HG03342 (cell line): Measurements from ENCODE around the gene COL1A1.

ENCODE experiments used
- ATAC-seq: cut with Tn5 transposase; IDR thresholded peaks from one replicate; pipeline ENCODE4 v1.9.1; 2021; ENCODE audit warnings: mild to moderate bottlenecking, moderate library complexity; ENCODE audit not compliant: unreplicated experiment

Gene COL1A1

DNA sequence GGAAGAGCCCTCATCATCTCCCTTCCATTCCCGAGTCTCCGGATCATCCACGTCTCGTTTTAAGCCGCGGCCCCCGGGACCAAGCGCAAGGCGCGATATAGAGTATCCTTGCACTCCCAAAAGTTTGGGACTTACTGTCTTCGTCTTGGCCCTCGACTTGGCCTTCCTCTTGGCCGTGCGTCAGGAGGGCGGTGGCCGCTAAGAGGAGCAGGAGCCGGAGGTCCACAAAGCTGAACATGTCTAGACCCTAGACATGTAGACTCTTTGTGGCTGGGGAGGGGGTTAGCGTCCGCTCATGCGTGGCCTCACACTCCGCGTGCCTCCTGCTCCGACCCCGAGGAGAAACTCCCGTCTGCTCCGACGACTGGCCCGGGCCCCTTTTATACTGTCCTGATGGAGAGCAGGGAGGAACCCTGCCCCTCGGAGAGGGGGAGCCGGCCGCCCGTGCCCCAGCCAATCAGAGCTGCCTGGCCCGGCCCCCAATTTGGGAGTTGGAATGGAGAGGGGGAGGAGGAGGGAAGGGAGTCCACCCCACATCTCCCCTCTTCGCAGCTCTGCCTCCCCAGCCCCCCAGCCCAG is at the start of gene COL1A1:
Gene COL1A1 (minus strand): TSS at position 356 of the 579 bp plus-strand sequence. CDS start 118 bp downstream, at position 238.
- ATAC-seq: no peak

GRCh38 chr17:50248255-50248654 is 46.8 kb upstream of the COL1A1 start:
- no peak for ATAC-seq

DNA sequence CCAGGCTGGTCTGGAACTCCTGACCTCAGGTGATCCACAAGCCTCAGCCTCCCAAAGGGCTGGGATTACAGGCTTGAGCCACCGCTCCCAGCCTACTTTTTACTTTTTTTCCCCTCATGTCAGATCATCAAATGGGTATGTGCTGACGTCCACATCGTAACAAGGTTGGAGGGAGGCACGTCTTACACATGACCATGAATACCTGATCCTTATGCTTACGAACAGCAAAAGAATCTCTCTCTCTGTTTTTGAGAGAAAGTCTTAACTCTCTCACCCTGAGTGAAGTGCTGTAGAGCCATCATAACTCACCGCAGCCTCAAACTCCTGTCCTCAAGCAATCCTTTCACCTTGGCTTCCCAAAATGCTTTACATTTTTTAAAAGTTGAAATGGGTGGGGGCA is 43.3 kb upstream of the COL1A1 start:
- ATAC-seq: no peak

GRCh38 chr17:50241431-50241830 is 40.0 kb upstream of the COL1A1 start:
- ATAC-seq: no peak

GRCh38 chr17:50240851-50241250 is 39.4 kb upstream of the COL1A1 start:
- ATAC-seq: no peak

DNA sequence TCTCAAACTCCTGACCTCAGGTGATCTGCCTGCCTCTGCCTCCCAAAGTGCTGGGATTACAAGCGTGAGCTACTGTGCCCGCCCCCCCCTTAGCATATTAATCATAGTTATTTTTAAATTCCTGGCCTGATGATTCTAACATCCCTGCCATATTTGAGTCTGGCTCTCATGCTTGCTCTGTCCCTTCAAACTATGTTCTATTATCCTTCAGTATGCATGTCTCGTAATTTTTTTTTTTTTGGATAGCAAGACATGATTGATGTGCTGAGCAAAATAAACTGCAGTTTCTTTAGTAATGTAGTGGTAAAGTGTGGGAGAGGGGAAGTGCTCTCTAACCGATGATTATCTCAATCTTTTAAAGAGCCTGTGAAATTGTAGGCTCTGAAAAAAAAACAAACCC is 38.5 kb upstream of the COL1A1 start:
- ATAC-seq: no peak

GRCh38 chr17:50238601-50239280 is 37.3 kb upstream of the COL1A1 start:
- no peak for ATAC-seq

DNA sequence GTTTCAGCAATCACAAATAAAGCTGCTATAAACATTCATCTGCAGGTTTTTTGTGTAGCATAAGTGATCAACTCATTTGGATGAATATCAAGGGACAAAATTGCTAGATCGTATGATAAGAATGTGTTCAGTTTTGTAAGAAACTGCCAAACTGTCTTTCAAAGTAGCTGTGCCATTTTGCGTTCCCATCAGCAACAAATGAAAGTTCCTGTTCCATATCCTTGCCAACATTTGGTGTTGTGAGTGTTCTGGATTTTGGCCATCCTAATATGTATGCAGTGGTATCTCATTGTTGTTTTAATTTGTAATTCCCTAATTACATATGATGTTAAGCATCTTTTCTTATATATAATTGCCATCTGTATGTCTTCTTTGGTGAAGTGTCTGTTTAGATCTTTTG is 36.5 kb upstream of the COL1A1 start:
- no peak for ATAC-seq

- ATAC-seq: no peak
Measured at GRCh38 chr17:50234581-50234980, 33.1 kb upstream of the COL1A1 start.

DNA sequence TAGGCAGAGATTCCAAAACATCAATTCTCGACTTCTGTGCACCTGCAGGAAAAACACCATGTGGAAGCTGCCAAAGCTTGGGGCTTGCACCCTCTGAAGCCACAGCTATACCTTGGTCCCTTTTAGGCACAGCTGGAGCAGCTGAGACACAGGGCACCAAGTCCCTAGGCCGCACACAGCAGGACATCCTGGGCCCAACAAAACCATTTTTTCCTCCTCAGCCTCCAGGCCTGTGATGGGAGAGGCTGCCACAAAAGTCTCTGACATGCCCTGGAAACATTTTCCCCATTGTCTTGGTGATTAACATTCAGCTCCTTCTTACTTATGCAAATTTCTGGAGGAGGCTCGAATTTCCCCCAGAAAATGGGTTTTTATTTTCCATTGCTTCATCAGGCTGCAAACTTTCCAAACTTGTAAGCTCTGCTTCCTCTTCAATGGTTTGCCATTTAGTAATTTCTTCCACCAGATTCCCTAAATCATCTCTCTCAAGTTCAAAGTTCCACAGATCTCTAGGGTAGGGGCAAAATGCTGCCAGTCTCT is 24.3 kb upstream of the COL1A1 start:
- ATAC-seq: no peak

DNA sequence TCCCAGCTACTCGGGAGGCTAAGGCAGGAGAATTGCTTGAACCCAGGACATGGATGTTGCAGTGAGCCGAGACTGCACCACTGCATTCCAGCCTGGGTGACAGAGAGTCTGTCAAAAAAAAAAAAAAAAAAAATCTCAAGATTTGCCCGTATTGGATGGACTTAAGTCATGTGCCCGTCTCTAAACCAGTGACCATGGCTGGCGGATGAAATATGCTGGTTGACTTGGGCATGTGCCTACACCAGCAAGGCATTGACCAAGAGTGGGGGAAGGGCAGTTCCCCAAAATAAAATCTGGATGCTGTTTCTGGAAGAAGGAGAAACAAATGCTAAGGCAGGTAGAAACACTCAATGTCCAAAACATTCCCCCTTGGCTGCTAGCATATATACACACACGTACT is 21.5 kb upstream of the COL1A1 start:
- no peak for ATAC-seq

GRCh38 chr17:50221864-50222545 is 20.6 kb upstream of the COL1A1 start:
- ATAC-seq: no peak

GRCh38 chr17:50221266-50221863 is 19.9 kb upstream of the COL1A1 start:
- ATAC-seq: no peak

GRCh38 chr17:50220811-50221210 is 19.4 kb upstream of the COL1A1 start:
- ATAC-seq: no peak

DNA sequence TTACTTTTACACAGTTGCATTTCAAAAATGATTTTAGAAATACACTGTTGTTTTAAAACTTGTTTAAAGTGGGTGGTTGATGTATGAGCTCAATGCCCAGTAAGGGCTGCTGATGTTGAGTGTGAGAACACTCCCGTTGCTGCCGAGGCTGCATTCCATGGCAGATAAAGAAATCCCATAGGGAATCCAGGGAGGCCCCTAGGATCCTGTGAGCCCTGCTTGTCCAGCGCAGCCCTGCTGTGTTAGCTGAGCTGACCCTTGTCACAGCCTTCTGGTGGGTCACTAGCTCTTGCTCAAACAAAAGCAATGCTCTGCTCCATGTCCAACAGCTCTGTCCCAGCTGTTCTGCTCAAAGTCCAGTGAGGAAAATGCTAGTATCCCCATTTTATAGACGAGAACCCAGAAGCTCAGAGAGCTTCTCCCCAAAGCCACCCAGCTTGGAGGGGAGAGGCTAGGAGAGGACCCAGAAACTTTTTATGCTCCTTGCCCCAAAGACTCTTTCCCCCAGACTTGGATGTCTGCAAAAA is 18.6 kb upstream of the COL1A1 start:
- ATAC-seq: no peak

DNA sequence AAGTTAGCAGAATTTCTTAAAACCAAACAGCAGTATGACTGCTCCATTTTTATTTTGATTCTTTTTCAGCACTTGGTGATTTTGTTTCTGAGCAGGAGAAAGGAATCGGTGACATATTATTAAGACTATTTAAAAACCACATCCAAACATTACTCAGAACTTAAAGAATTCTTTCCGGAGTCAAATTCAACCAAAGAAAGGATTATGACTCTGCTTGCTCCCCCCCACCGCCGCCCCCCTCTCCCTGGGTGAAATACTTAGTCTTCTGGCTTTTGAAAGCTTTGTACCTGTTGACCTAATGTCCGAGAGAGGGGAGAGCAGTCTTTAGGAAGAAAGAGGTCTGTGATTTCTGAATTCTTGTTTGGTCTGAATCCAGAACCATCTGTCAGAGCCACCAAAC is 17.9 kb upstream of the COL1A1 start:
- no peak for ATAC-seq

DNA sequence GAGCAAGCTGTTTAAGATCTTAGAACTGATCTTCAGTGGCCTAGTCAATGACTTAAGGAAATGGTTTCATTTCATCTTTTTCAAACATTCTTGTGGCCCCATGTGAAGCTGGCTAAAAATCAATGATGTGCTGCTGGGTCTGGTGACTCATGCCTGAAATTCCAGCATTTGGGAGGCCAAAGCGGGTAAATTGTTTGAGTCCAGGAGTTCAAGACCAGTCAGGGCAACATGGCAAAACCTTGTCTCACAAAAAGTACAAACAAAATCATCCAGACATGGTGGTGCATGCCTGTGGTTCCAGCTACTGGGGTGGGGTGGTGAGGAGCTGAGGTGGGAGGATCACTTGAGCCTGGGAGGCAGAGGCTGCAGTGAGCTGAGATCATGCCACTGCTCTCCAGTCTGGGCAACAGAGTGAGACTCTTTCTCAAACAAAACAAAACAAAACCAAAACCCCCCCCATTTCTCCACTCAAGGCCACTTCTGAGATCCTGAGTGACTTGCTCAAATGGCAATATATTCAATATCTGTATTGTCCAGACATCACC is 17.4 kb upstream of the COL1A1 start:
- ATAC-seq: no peak

DNA sequence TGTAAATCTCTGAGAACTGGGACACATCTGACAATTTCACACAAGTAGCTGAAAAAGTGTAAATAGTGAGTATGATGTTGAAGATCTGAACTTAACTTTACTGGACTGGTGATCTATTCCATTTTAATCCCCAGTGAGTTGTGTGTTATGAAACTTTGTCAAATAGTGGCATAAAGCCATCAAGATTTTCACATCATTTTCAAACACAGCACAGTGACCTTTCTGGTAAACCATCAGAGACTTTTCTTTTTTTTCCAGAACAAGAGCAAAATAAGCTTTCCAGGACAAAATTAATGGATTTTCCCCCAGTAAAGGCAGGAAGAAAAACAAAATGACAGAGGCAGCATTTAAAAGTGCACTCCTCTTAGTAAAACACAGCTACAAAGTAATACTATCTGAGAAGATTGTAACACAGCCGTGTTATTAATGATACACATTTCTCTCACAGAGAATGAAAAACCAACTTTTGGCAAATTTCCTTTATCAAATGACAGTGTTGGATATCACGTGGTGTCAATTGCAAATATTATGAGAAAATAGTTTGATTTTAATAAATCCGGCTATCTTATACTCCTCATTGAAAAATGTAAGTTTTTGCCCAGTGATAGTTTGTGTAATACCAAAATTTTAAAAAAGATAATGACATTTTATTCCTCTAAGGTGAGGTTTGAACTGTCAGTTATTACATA is 16.8 kb upstream of the COL1A1 start:
- ATAC-seq: no peak

GRCh38 chr17:50217591-50217990 is 16.2 kb upstream of the COL1A1 start:
- no peak for ATAC-seq

DNA sequence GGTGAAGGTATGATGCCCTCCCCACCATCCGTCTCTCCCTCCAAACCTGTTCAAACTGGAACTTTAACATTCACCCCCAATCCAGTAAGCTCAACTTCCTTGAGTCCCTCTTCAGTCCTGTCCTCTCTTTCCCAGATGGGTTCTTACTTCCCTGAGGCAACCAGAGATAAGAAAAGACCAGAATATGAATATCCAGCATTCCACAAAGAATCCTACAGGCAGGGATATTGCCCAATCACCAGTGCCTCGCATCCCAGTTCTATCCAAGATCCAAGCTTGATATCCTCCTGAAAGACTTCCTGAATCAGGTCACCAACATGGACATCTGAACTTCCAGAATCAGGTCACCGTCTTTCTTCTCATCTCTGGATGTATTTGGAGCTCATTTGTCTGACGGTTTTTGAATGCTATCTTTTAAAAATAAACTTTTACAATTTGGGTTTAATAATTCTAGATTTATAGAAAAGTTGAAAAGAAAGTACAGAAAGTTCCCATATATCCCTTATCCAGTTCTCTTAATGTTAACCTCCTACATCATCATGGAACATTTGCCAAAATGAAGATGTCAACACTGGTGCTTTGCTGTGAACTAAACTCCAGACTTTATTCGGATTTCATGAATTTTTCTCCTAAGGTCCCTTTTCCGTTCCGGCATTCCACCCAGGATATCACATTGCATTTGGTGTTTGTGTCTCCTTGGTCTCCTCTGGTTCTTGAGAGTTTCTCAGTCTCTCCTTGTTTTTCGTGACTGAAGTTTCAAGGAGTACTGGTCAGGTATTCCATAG is 13.7 kb upstream of the COL1A1 start:
- ATAC-seq: no peak
